ENCODE results near the gene B4GALNT2. TPM values are rescaled to one million over a fixed set of nuclear protein-coding genes. Genes with fewer than 3 reads are reported as not detected.

Gene B4GALNT2
- total and polyA plus RNA-seq, 2 donors (not counting 3 experiments of a cell fraction or from before 2014, with no cell fraction given): 0.11 TPM; not detected in 1

DNA sequence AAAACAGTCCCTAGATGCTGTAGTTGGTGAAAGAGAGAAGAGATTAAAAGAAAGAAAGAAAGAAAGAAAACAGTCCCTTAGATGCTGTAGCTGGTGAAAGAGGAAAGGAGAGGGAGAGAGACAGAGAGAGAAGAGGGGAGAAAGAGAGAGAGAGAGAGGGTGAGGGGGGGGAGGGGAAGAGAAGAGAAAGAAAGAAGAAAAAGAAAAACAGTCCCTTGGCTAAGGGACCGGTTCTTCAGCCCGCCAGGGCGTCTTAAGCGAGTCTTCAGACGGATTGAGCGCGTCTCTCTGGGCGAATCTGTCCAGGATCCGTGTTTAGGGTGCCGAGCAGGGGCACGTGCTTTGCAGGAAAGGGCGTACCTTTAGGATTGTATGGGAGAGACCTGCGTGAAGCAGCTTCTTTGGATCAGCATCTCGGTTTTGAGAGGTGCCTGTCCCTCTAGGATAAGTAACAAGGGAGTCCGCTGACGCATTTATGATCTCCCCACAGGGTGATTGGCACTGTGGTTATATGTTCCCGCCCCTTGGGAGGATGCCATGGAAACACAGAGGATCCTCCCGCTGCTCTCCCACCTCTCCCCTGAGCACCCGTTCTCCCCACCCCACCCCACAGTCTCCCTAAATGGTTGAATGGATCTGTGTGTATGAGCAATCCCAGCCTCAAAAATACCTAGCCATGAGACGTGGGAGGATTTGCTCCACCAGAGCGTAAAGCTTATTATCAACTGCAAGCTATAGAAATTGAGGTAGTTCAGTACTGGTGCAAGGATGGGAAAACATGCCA lies 61.1 kb downstream of the B4GALNT2 start:
- DNase-seq (ENCODE audit: low read depth, low spot score): peak; percentile 73
- H3K36me3 ChIP-seq (ENCODE audit: control insufficient read depth in 2 of 2, extremely low read depth in 1 of 2, insufficient read depth in 2 of 2, low read length in 2 of 2): no peaks in the 10 kb centered on the region
- H4K20me1 ChIP-seq (replicated peaks; ENCODE audit: control insufficient read depth, extremely low read depth, insufficient read depth, low read length): no peaks in the 10 kb centered on the region
- TF ChIP-seq POLR2AphosphoS5 (IDR thresholded peaks at IDR 0.05; ENCODE audit: insufficient read depth, low read depth, low read length) (peak; percentile 11), MYC (IDR thresholded peaks at IDR 0.05; ENCODE audit: low read depth, low read length) (no peak), POLR2A (IDR thresholded peaks at IDR 0.05; ENCODE audit: low read depth, low read length) (peak; percentile 54), EZH2 (IDR thresholded peaks at IDR 0.05; ENCODE audit: borderline replicate concordance, low read depth, low read length, severe bottlenecking) (no peak)
- TF ChIP-seq, protein P1, sequence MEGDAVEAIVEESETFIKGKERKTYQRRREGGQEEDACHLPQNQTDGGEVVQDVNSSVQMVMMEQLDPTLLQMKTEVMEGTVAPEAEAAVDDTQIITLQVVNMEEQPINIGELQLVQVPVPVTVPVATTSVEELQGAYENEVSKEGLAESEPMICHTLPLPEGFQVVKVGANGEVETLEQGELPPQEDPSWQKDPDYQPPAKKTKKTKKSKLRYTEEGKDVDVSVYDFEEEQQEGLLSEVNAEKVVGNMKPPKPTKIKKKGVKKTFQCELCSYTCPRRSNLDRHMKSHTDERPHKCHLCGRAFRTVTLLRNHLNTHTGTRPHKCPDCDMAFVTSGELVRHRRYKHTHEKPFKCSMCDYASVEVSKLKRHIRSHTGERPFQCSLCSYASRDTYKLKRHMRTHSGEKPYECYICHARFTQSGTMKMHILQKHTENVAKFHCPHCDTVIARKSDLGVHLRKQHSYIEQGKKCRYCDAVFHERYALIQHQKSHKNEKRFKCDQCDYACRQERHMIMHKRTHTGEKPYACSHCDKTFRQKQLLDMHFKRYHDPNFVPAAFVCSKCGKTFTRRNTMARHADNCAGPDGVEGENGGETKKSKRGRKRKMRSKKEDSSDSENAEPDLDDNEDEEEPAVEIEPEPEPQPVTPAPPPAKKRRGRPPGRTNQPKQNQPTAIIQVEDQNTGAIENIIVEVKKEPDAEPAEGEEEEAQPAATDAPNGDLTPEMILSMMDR (IDR thresholded peaks at IDR 0.05; ENCODE audit: extremely low read depth in 1 of 2, insufficient read depth in 1 of 2, low read depth in 1 of 2, low read length in 2 of 2): no peak
- TF ChIP-seq, protein P2, sequence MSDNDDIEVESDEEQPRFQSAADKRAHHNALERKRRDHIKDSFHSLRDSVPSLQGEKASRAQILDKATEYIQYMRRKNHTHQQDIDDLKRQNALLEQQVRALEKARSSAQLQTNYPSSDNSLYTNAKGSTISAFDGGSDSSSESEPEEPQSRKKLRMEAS (IDR thresholded peaks at IDR 0.05; ENCODE audit: insufficient read depth, insufficient read length): peak; percentile 7
- POLR2A ChIA-PET: interaction anchor here (0.6 to 1.2 kb wide), 3 partner anchors 9 to 337 kb away, joined by 3 read pairs; no protein-coding TSS in a partner anchor
- peak overlapping the region; percentile 92 for H2AFZ ChIP-seq (ENCODE audit: low read depth, low read length)
- peak overlapping the region; percentile 62 for H3K27ac ChIP-seq (ENCODE audit: insufficient read depth, low read depth, low read length)
- CTCF ChIA-PET: interaction anchor here (0.7 to 15.9 kb wide), 5 partner anchors 14 to 97 kb away, joined by 3 to 212 read pairs (median 3); partner anchors contain the start of genes ABI3, GNGT2 and PHOSPHO1
- H3K9me1 ChIP-seq (replicated peaks; ENCODE audit: control insufficient read depth, extremely low read depth, insufficient read depth, low read length): no peaks in the 10 kb centered on the region
- H3K9me3 ChIP-seq (replicated peaks; ENCODE audit: control insufficient read depth, insufficient read depth, low read length): no peaks in the 10 kb centered on the region
- H3K4me3 ChIP-seq (replicated peaks in 1 of 3; ENCODE audit: insufficient read depth in 1 of 3, low read depth in 1 of 3, low read length in 3 of 3): peak overlapping the region; percentile 31 to 67 (median 62)
- peak; percentile 42 for FAIRE-seq
- peak overlapping the region; percentile 81 for H3K9ac ChIP-seq (replicated peaks; ENCODE audit: extremely low read depth, insufficient read depth, low read length)
- no peaks in the 10 kb centered on the region for H3K27me3 ChIP-seq (ENCODE audit: control insufficient read depth in 2 of 2, insufficient read depth in 2 of 2, low read length in 2 of 2)
- dilution Hi-C loops (cut with MboI; ENCODE audit: extremely low pct_ligation_motif_present, low sequenced_read_pairs) (no loop called here), intact Hi-C loops (cut with micrococcal nuclease) (no loop called here)
- H3K79me2 ChIP-seq (ENCODE audit: control insufficient read depth, insufficient read depth, low read length): no peaks in the 10 kb centered on the region
- H3K4me1 ChIP-seq (ENCODE audit: control insufficient read depth, extremely low read depth, insufficient read depth, low read length): peaks cover 8% of the 10 kb centered on the region
- H3K4me2 ChIP-seq (ENCODE audit: insufficient read depth, low read length): peak overlapping the region; percentile 70
- no TSS peak for BruUV-seq (replicated peaks)

All from endothelial cell of umbilical vein (primary cell).